GM21529 (cell line): Measurements from ENCODE around the gene S100A12.

Experiments used
- ATAC-seq: cut with Tn5 transposase; IDR thresholded peaks from one replicate; pipeline ENCODE4 v1.9.1; 2021; ENCODE audit not compliant: unreplicated experiment

S100A12 gene

GRCh38 chr1:153337980-153338853, 37.2 kb downstream of the S100A12 start:
- ATAC-seq, result no peak

- no peak for ATAC-seq
These were observed 38.8 kb downstream of the S100A12 start for GRCh38 chr1:153336650-153337049.

DNA sequence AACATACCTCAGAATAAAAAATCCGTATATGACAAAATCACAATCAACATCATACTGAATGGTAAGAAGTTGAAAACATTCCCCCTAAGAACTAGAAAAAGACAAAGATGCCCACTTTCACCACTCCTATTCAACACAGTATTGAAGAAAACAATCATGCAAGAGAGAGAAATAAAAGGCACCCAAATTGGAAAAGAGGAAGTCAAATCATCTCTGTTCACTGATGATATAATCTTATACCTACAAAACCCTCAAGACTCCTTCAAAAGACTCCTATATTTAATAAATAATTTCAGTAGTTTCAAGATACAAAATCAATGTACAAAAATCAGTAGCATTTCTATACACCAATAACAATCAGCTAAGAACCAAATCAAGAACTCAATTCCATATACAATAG, 41.5 kb downstream of the S100A12 start:
- ATAC-seq, result no peak

DNA sequence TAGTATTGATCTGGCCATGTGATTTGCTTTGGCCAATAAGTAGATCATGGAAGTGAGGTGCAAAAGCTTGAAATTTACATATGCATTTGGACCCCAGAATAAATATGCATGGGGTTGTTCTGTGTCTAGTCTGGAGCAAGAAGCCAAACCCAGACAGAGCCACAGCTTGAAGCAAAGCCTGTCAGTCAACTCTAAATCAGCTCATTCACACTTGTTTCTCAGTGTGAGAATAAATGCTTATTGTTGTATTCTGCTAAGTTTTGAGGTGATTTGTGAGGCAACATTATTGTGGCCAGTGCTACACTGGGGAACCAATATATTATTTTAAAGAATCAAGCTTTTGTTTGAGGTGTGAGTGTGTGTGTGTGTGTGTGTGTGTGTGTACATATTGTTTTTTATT, 50.5 kb downstream of the S100A12 start:
- no peak for ATAC-seq
